ENCODE data around the gene MCF2L. TPM values are rescaled to one million over a fixed set of nuclear protein-coding genes. Genes with fewer than 3 reads are reported as not detected.

The MCF2L gene
- total RNA-seq, 3 donors from 2014 or later, result 33.4 to 77.3 (median 38.6) TPM

DNA sequence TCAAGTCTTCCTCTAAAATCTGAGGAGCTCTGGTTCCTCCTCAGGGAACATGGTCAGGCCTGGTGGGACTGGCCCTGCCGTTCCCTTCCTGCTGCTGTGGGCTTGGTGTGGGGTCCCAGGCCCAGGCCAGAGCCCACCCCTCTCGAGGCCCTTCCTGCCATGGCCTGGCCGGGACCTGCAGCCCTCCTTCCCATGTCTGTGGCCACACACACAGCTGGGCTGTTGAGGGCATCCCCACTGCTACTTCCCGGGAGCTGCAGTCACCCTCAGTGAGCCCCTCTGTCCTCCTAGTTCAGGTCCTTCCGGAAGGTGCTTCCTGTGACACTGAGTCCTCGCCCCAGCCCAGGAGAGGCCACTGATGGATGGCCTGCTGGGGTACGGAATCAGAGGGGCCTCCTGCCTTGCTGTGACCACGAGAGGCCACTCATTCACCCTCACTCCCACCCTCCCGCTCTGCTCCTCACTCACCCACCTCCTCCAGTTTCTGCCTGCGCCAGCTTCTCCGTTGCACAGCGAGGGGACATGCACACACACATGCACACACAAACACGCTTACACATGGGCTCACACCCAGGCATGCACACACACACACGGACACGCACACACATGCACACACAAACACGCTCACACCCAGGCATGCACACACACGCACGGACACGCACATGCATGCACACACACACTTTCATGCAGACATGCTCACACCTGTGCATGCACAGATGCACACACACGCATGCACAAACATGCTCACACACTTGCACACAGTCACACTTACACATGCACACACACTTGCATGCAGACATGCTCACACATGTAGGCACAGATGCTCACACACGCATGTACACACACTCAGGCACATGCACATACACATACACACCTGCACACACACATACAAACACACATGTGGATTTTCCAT is 7.3 kb upstream of the MCF2L start:
- no peaks in the 10 kb centered on the region for H3K9me3 ChIP-seq
- no peaks in the 10 kb centered on the region for H3K27me3 ChIP-seq
- no peak overlapping the region for H3K27ac ChIP-seq
- intact Hi-C loops (cut with DNase I; ENCODE audit: low total_unique reads), result no loop called here
- no peak for TF ChIP-seq CTCF (IDR thresholded peaks at IDR 0.05)
- no peak for TF ChIP-seq POLR2A (IDR thresholded peaks at IDR 0.05)
- TF ChIP-seq POLR2AphosphoS5 (IDR thresholded peaks at IDR 0.05), result no peak
- no peaks in the 10 kb centered on the region for H3K36me3 ChIP-seq
- no peaks in the 10 kb centered on the region for H3K4me1 ChIP-seq
- DNase-seq (ENCODE audit: low spot score in 2 of 2), result peak in 1 of 2 donors; percentile 28
- no peak overlapping the region for H3K4me3 ChIP-seq

DNA sequence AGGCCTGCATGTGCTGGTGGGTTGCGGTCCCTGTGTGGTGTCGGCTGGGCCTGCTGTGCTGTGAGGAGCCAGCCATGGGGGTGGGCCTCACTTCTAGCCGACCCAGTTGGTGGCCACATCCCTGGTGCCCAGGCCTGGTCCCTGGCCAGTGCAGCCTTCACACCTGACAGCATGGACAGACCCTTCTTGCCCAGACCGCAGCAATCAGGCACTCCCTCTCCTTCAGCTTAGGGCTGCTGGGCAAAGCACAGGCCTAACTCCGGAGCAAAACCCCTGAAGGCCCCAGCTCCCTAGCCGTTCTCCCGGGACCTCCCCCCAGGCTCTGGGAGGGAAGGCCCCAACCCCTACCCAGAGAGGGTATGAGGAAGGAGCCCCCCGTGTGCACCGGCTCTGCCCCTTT is 6.6 kb upstream of the MCF2L start:
- DNase-seq (ENCODE audit: low spot score in 2 of 2), result peak in 1 of 2 donors; percentile 34
- Histone ChIP-seq H3K27ac (no peak overlapping the region), H3K36me3 (no peaks in the 10 kb centered on the region), H3K4me3 (no peak overlapping the region), H3K27me3 (no peaks in the 10 kb centered on the region), H3K9me3 (no peaks in the 10 kb centered on the region), H3K4me1 (no peaks in the 10 kb centered on the region)
- TF ChIP-seq POLR2A (IDR thresholded peaks at IDR 0.05), result no peak
- TF ChIP-seq CTCF (IDR thresholded peaks at IDR 0.05), result no peak
- no peak for TF ChIP-seq POLR2AphosphoS5 (IDR thresholded peaks at IDR 0.05)
- intact Hi-C loops (cut with DNase I; ENCODE audit: low total_unique reads), result no loop called here

DNA sequence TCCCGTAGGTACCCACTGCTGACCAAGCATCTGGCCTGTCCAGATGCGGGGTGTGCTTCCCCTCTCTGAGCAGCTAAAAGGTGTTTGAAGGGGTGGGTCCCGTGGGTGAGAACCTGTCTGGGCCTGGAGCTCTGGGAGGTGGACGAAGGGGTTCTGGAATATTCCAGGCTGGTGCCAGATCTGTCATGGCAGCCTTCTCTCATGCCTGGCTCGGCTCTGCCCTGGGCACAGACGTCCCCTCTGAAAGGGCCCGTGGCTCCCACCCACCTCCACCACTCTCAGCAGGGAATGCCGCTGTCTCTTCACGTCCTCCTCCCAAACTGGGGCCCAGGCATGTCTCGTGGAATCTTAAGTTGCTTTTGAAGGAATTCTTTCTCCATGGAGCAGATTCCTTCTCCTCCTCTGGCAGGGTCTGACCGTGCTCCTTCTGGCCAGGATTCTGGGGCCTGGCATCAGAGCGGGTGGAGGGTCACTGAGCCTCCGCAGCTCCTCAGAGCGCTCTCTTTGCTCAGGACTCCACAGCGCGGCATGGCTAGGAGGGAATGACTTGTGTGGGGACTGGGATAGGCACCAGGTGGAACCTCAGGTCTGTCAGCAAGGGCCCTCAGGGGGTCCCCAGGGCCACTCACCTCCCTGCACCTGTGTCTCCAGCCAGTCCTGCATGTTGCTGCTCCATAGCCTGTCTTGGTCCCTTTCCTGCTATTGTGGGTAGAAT is 5.9 kb upstream of the MCF2L start:
- no peaks in the 10 kb centered on the region for H3K27me3 ChIP-seq
- H3K36me3 ChIP-seq, result no peaks in the 10 kb centered on the region
- no peak overlapping the region for H3K4me3 ChIP-seq
- no peak for DNase-seq (ENCODE audit: low spot score in 2 of 2)
- no peak for TF ChIP-seq POLR2A (IDR thresholded peaks at IDR 0.05)
- no peak for TF ChIP-seq POLR2AphosphoS5 (IDR thresholded peaks at IDR 0.05)
- no peak for TF ChIP-seq CTCF (IDR thresholded peaks at IDR 0.05)
- intact Hi-C loops (cut with DNase I; ENCODE audit: low total_unique reads), result no loop called here
- no peaks in the 10 kb centered on the region for H3K4me1 ChIP-seq
- no peaks in the 10 kb centered on the region for H3K9me3 ChIP-seq
- no peak overlapping the region for H3K27ac ChIP-seq

DNA sequence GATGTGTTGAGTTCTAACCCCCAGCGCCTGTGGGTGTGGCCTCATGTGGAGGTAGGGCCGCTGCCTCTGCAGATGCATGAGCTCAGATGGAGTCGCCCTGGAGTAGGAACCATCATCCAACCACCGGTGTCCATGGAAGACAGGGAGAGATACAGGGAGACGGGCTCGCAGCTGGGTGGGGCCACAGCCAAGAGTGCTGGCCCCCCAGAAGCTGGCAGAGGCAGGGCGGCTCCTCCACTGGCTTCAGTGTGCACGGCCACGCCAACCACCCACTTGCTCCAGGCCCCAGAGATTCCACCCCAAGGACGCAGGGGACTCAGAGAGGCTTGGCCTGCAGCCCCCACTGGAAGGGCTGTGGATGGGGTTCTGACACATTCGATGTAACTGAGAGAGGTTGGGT is 5.4 kb upstream of the MCF2L start:
- Histone ChIP-seq H3K4me1 (no peaks in the 10 kb centered on the region), H3K9me3 (no peaks in the 10 kb centered on the region), H3K36me3 (no peaks in the 10 kb centered on the region), H3K27me3 (no peaks in the 10 kb centered on the region), H3K4me3 (no peak overlapping the region), H3K27ac (no peak overlapping the region)
- no peak for DNase-seq (ENCODE audit: low spot score in 2 of 2)
- TF ChIP-seq CTCF (IDR thresholded peaks at IDR 0.05) (no peak), POLR2AphosphoS5 (IDR thresholded peaks at IDR 0.05) (no peak), POLR2A (IDR thresholded peaks at IDR 0.05) (no peak)
- intact Hi-C loops (cut with DNase I; ENCODE audit: low total_unique reads), result no loop called here

DNA sequence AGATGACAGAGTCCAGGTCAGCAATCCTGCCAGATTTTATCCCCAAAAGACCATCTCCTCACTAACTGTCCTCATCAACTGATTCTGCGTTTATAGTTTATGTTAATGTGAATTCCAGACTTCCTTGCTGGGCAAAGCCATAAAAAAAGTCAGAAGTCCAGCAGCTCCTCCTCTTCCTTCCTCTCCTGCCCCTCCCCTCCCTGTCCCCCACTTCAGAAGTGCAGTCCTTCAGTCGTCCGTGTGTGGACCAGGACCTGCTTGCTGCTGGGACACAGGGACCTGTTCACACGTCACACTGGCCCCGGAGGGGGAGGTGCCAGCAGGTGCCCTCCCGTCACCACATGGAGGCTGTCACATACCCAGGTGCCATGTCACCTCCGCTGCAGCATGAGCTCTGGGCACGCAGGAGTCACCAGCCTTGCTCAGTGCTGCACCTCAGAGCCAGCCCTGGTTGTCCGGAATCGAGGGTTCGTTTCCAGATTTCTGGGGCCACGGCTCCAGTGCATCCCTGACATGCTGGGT is 4.0 kb upstream of the MCF2L start:
- no peak overlapping the region for H3K4me3 ChIP-seq
- H3K27me3 ChIP-seq, result no peaks in the 10 kb centered on the region
- H3K36me3 ChIP-seq, result no peaks in the 10 kb centered on the region
- no peaks in the 10 kb centered on the region for H3K9me3 ChIP-seq
- H3K4me1 ChIP-seq, result no peaks in the 10 kb centered on the region
- peak in 1 of 2 donors; percentile 45 for DNase-seq (ENCODE audit: low spot score in 2 of 2)
- TF ChIP-seq POLR2A (IDR thresholded peaks at IDR 0.05), result no peak
- no peak for TF ChIP-seq CTCF (IDR thresholded peaks at IDR 0.05)
- no peak for TF ChIP-seq POLR2AphosphoS5 (IDR thresholded peaks at IDR 0.05)
- intact Hi-C loops (cut with DNase I; ENCODE audit: low total_unique reads), result no loop called here
- H3K27ac ChIP-seq, result peak overlapping the region in 1 of 2 donors; percentile 66

All from breast epithelium (tissue), 4 donors.